Stomach (tissue), 4 donors: ENCODE measurements around the gene ZNF554.

ENCODE experiments used
- EP300 ChIP-seq: sonication (generic); formaldehyde crosslinking; IDR thresholded peaks from one replicate; pipeline ENCODE4 v1.6.1; 2017; ENCODE audit warnings: antibody characterized with exemption
- POLR2AphosphoS5 ChIP-seq, 3 donors: sonication (generic); formaldehyde crosslinking; IDR thresholded peaks; one replicate each; pipeline ENCODE4 v1.6.1; 2016; ENCODE audit warnings: antibody characterized with exemption in 3 of 3

- TF ChIP-seq POLR2AphosphoS5 (IDR thresholded peaks at IDR 0.05) (no peak), EP300 (no peak)
Measured at GRCh38 chr19:2815923-2816322, 3.7 kb upstream of the ZNF554 start.
